T-helper 2 cell (primary cell): ENCODE measurements around the gene MAX.

Experiments
- DNase-seq, 5 experiments: peaks; one replicate each; pipeline versions ENCODE4 v3.0.0 to v3.0.0-alpha.2; 2012 to 2022
- total RNA-seq, 2 donors: gene quantifications; one replicate each; lab custom pipeline; 2026; lab: John Stamatoyannopoulos, UW

Gene MAX
- 92.9 to 101 reads per million in 2 donors for total RNA-seq

GRCh38 chr14:65102441-65103149, at the start of gene MAX:
Gene MAX, minus strand, starts transcription at chr14:65102517. Its CDS starts 178 bp downstream, at chr14:65102339.
- DNase-seq: peak; percentile 94 to 100 (median 98)

- no peak for DNase-seq
Measured at GRCh38 chr14:65151609-65151956, 49.3 kb upstream of the MAX start.

GRCh38 chr14:65150898-65151608, 48.7 kb upstream of the MAX start:
- DNase-seq: no peak

GRCh38 chr14:65149116-65149515, 46.8 kb upstream of the MAX start:
- no peak for DNase-seq

GRCh38 chr14:65144170-65144569, 41.9 kb upstream of the MAX start:
- no peak for DNase-seq

- no peak for DNase-seq
Measured at GRCh38 chr14:65142914-65143625, 40.8 kb upstream of the MAX start.

- DNase-seq: no peak
Measured at GRCh38 chr14:65142429-65142828, 40.1 kb upstream of the MAX start.

GRCh38 chr14:65141523-65141922, 39.2 kb upstream of the MAX start:
- no peak for DNase-seq

GRCh38 chr14:65137648-65138307, 35.5 kb upstream of the MAX start:
- DNase-seq: no peak

GRCh38 chr14:65134651-65135579, 32.6 kb upstream of the MAX start:
- DNase-seq: no peak

GRCh38 chr14:65132855-65133254, 30.5 kb upstream of the MAX start:
- DNase-seq: no peak

- no peak for DNase-seq
Measured at GRCh38 chr14:65131301-65131701, 29.0 kb upstream of the MAX start.

- no peak for DNase-seq
Measured at GRCh38 chr14:65128096-65128495, 25.8 kb upstream of the MAX start.

GRCh38 chr14:65117769-65118745, 15.7 kb upstream of the MAX start:
- peak in 1 of 5 experiments; percentile 16 for DNase-seq

GRCh38 chr14:65115615-65116014, 13.3 kb upstream of the MAX start:
- DNase-seq: no peak

- DNase-seq: no peak
Measured at GRCh38 chr14:65110525-65110924, 8.2 kb upstream of the MAX start.

- no peak for DNase-seq
Measured at GRCh38 chr14:65109357-65109756, 7.0 kb upstream of the MAX start.

GRCh38 chr14:65107200-65107599, 4.9 kb upstream of the MAX start:
- no peak for DNase-seq

- DNase-seq: peak in 1 of 5 experiments; percentile 42
Measured at GRCh38 chr14:65106736-65107135, 4.4 kb upstream of the MAX start.

- no peak for DNase-seq
Measured at GRCh38 chr14:65106316-65106715, 4.0 kb upstream of the MAX start.

GRCh38 chr14:65104791-65105190, 2.5 kb upstream of the MAX start:
- DNase-seq: no peak
